PFSK-1 (cell line): ENCODE data around the gene MDM1.

Experiments
- POLR2AphosphoS5 ChIP-seq: IDR thresholded peaks from 2 replicates; pipeline ENCODE4 v1.6.1; 2012; ENCODE audit warnings: low read depth, mild to moderate bottlenecking, control low read depth, low read length, moderate library complexity
- SIN3A ChIP-seq: IDR thresholded peaks from 2 replicates; pipeline ENCODE4 v1.6.1; 2012; ENCODE audit warnings: mild to moderate bottlenecking, low read length, moderate library complexity, borderline replicate concordance; ENCODE audit not compliant: insufficient read depth
- TAF1 ChIP-seq: IDR thresholded peaks from 2 replicates; pipeline ENCODE4 v1.6.1; 2012; ENCODE audit warnings: low read length, control low read depth, borderline replicate concordance; ENCODE audit not compliant: insufficient read depth

- TF ChIP-seq POLR2AphosphoS5 = no peak
- TF ChIP-seq SIN3A = no peak
- TF ChIP-seq TAF1 = no peak
These were observed 27.5 kb downstream of the MDM1 start for GRCh38 chr12:68304626-68305025.
